ENCODE measurements around the gene AQP3.

- TF ChIP-seq EZH2 (IDR thresholded peaks at IDR 0.05; ENCODE audit: insufficient read depth, poor library complexity, severe bottlenecking) = no peak
- no peak for TF ChIP-seq EZH2phosphoT487 (IDR thresholded peaks at IDR 0.05; ENCODE audit: insufficient read depth, low read depth)
These were observed 16.0 kb downstream of the AQP3 start for GRCh38 chr9:33431420-33431819.

Data from GM23248 (cell line).